GM23338 (cell line): Measurements from ENCODE around the gene TMEM33. TPM values are rescaled to one million over a fixed set of nuclear protein-coding genes. Genes with fewer than 3 reads are reported as not detected.

Experiments
- ATAC-seq: fragments of 200-7000 bp; cut with Tn5 transposase; 3 replicates; pipeline ENCODE4 v1.9.1; 2020
- DNase-seq: peaks from one replicate; pipeline ENCODE4 v3.0.0-alpha.2; 2015; ENCODE audit warnings: low spot score
- H2AFZ ChIP-seq: fragments of 200-600 bp; sonication (generic); 2 replicates; pipeline ENCODE4 v1.8.0; 2016; ENCODE audit warnings: antibody characterized with exemption, mild to moderate bottlenecking, moderate library complexity
- H3F3A ChIP-seq: fragments of 200-600 bp; sonication (generic); replicated peaks from 2 replicates; pipeline ENCODE4 v1.8.0; 2017; ENCODE audit warnings: antibody characterized with exemption, mixed run types, low read depth
- H3K27ac ChIP-seq: fragments of 200-600 bp; sonication (generic); 2 replicates; pipeline ENCODE4 v1.6.1; 2016; ENCODE audit warnings: low read depth
- H3K27me3 ChIP-seq: fragments of 200-600 bp; sonication (generic); 2 replicates; pipeline ENCODE4 v1.8.0; 2016; ENCODE audit warnings: mild to moderate bottlenecking, mixed run types, moderate library complexity; ENCODE audit not compliant: insufficient read depth
- H3K36me3 ChIP-seq: fragments of 200-600 bp; sonication (generic); 2 replicates; pipeline ENCODE4 v1.8.0; 2016; ENCODE audit warnings: mild to moderate bottlenecking; ENCODE audit not compliant: insufficient read depth
- H3K4me1 ChIP-seq: fragments of 200-600 bp; sonication (generic); 2 replicates; pipeline ENCODE4 v1.8.0; 2016; ENCODE audit warnings: mild to moderate bottlenecking, moderate library complexity; ENCODE audit not compliant: insufficient read depth
- H3K4me2 ChIP-seq: fragments of 200-600 bp; sonication (generic); 2 replicates; pipeline ENCODE4 v1.7.1; 2017; ENCODE audit warnings: mixed run types
- H3K4me3 ChIP-seq: fragments of 200-600 bp; sonication (generic); 2 replicates; pipeline ENCODE4 v1.6.1; 2016; ENCODE audit warnings: mixed run types
- H3K79me2 ChIP-seq: fragments of 200-600 bp; sonication (generic); replicated peaks from 2 replicates; pipeline ENCODE4 v1.8.0; 2017; ENCODE audit warnings: mild to moderate bottlenecking; ENCODE audit not compliant: insufficient read depth
- H3K9me2 ChIP-seq: fragments of 200-600 bp; sonication (generic); 2 replicates; pipeline ENCODE4 v1.8.0; 2017; ENCODE audit not compliant: insufficient read depth
- H4K20me1 ChIP-seq: fragments of 200-600 bp; sonication (generic); replicated peaks from 2 replicates; pipeline ENCODE4 v1.8.0; 2017; ENCODE audit warnings: mild to moderate bottlenecking; ENCODE audit not compliant: insufficient read depth
- H3K27ac Mint-ChIP-seq: 2 replicates; pipeline ENCODE4 v1.8.0; 2020; ENCODE audit warnings: inconsistent platforms, mild to moderate bottlenecking, moderate library complexity, mixed read lengths
- H3K27me3 Mint-ChIP-seq: 3 replicates; pipeline ENCODE4 v1.8.0; 2022; ENCODE audit warnings: low read depth, mild to moderate bottlenecking, moderate library complexity, mixed read lengths, inconsistent platforms; ENCODE audit not compliant: insufficient read depth, poor library complexity
- H3K36me3 Mint-ChIP-seq: 3 replicates; pipeline ENCODE4 v1.8.0; 2021; ENCODE audit warnings: low read depth, mild to moderate bottlenecking, inconsistent platforms, moderate library complexity, mixed read lengths
- H3K4me1 Mint-ChIP-seq: 3 replicates; pipeline ENCODE4 v1.8.0; 2020; ENCODE audit warnings: mild to moderate bottlenecking, inconsistent platforms, mixed read lengths
- H3K4me3 Mint-ChIP-seq: 3 replicates; pipeline ENCODE4 v1.8.0; 2021; ENCODE audit warnings: moderate library complexity, mild to moderate bottlenecking, inconsistent platforms, mixed read lengths
- H3K9me3 Mint-ChIP-seq: 3 replicates; pipeline ENCODE4 v1.8.0; 2020; ENCODE audit warnings: moderate library complexity, mild to moderate bottlenecking, inconsistent platforms, mixed read lengths
- CTCF ChIP-seq, 2 experiments: fragments of 200-600 bp in 1 of 2; sonication (generic) in 1 of 2; conservative IDR thresholded peaks; 2 replicates each; pipeline versions ENCODE4 v1.5.1 to v1.6.1; 2016 to 2017; ENCODE audit warnings: antibody characterized with exemption in 2 of 2, low read depth in 2 of 2, mild to moderate bottlenecking in 2 of 2, moderate library complexity in 1 of 2
- NANOG ChIP-seq: IDR thresholded peaks from 2 replicates; pipeline ENCODE4 v1.6.1; 2016; ENCODE audit warnings: antibody characterized with exemption, borderline replicate concordance
- REST ChIP-seq: IDR thresholded peaks from one replicate; pipeline ENCODE4 v1.6.1; 2018; ENCODE audit warnings: antibody characterized with exemption; ENCODE audit not compliant: unreplicated experiment
- ZNF462 ChIP-seq: fragments of 250-450 bp; sonication (Bioruptor Pico); IDR thresholded peaks from 2 replicates; pipeline ENCODE4 v1.5.0; 2020; ENCODE audit warnings: mild to moderate bottlenecking, moderate library complexity
- polyA plus RNA-seq: library from polyadenylated mRNA; unstranded; fragments of >200 nt; fragmentation: Nextera tagmentation; extraction: Ambion mirVana; gene quantifications from 2 replicates; pipeline ENCODE4 v1.2.1, GENCODE V29; 2016
- total RNA-seq: library from RNA; depleted of rRNA; stranded (reverse); fragments of >200 nt; shearing (Covaris generic); gene quantifications from 2 replicates; pipeline ENCODE4 v1.2.3, GENCODE V29; 2014

The TMEM33 gene
- total and polyA plus RNA-seq, 2 experiments from 2014 or later = 46.2 to 117 TPM

- DNase-seq = peak; percentile 65
- Histone ChIP-seq H3K27ac (no peak overlapping the region), H3K4me1 (no peaks in the 10 kb centered on the region; the same call in 1 of the 2 replicates), H3K27me3 (peaks cover 47% of the 10 kb centered on the region), H3K9me2 (no peaks in the 10 kb centered on the region), H3K36me3 (no peaks in the 10 kb centered on the region), H3F3A (no peaks in the 10 kb centered on the region), H3K4me3 (no peak overlapping the region), H2AFZ (no peak overlapping the region), H3K4me2 (no peak overlapping the region), H3K79me2 (no peaks in the 10 kb centered on the region), H4K20me1 (no peaks in the 10 kb centered on the region)
- TF ChIP-seq REST (no peak), CTCF (conservative IDR thresholded peaks at IDR 0.05; ENCODE audit: low read depth in 2 of 2) (peak; percentile 74 to 99)
- peaks cover 20% of the 10 kb centered on the region for H3K27me3 Mint-ChIP-seq
- peaks cover 4% of the 10 kb centered on the region; the same call in 2 of the 3 replicates for H3K4me1 Mint-ChIP-seq
- H3K27ac Mint-ChIP-seq = no peak overlapping the region
- no peak for ATAC-seq
- no peaks in the 10 kb centered on the region for H3K36me3 Mint-ChIP-seq
- no peak overlapping the region for H3K4me3 Mint-ChIP-seq
- no peaks in the 10 kb centered on the region for H3K9me3 Mint-ChIP-seq
Measured at GRCh38 chr4:41887821-41888686, 47.2 kb upstream of the TMEM33 start.

- no peak for ATAC-seq
- Mint-ChIP-seq H3K4me1 (peaks cover 4% of the 10 kb centered on the region; the same call in 2 of the 3 replicates), H3K4me3 (no peak overlapping the region), H3K36me3 (no peaks in the 10 kb centered on the region), H3K27me3 (peaks cover 13% of the 10 kb centered on the region), H3K9me3 (no peaks in the 10 kb centered on the region), H3K27ac (no peak overlapping the region)
- Histone ChIP-seq H3K4me1 (no peaks in the 10 kb centered on the region; the same call in 1 of the 2 replicates), H3K27ac (no peak overlapping the region), H4K20me1 (no peaks in the 10 kb centered on the region), H3K79me2 (no peaks in the 10 kb centered on the region), H3K9me2 (no peaks in the 10 kb centered on the region), H3K4me2 (no peak overlapping the region), H3K27me3 (peaks cover 40% of the 10 kb centered on the region), H3F3A (no peaks in the 10 kb centered on the region), H2AFZ (no peak overlapping the region), H3K36me3 (no peaks in the 10 kb centered on the region), H3K4me3 (no peak overlapping the region)
- no peak for DNase-seq
- TF ChIP-seq CTCF (conservative IDR thresholded peaks at IDR 0.05; ENCODE audit: low read depth in 2 of 2) (no peak), NANOG (no peak), ZNF462 (CRISPR knock-in tag) (no peak)
Measured at GRCh38 chr4:41888687-41889074, 46.5 kb upstream of the TMEM33 start.
